CD4-positive, alpha-beta T cell treated with Interleukin-17A for 4 hours (primary cell): ENCODE results near the gene COL5A2.

Experiments
- DNase-seq: peaks from one replicate; pipeline ENCODE4 v3.0.0-alpha.2; 2020; ENCODE audit warnings: mixed read lengths

Gene COL5A2

DNA sequence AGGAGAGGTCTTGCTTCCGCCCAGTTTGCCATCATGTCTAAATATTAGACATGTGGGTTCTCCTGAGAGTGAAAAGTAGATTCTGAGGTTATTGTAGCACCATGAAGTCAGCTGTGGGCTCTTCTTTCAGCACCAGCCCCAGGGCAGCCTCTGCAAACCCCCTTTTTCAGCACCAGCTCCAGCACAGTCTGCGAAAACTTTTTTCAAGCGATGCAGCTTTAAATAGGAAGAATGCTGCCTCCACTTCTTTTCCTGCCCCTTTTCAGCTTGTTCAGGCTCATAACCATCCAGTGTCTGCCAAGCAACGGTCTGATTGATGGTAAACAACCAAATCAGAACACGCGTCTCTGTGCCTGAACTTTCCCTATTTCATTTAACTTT, at the start of gene COL5A2:
COL5A2 (minus strand) TSS at position 192 of the 381 bp plus-strand sequence; CDS start at position 35, 157 bp downstream.
- DNase-seq, result no peak

DNA sequence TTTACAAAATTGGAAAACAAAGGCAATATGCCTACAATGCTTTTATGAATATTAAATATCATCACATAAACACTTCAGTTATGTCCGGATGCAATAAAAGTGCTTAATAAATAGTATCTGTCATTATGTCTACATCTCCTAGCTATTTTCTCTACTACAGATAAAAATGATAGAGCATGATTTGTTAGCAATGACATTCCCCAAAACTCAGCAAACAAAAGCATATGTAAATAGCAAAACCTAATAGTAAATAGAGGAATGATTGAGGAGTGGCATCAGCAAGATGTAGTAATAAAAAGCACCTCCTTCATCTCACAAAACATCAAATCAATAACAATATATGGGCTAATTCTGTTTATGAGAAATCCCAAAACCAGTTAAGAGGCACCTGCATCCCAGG, 46.5 kb upstream of the COL5A2 start:
- DNase-seq, result no peak

DNA sequence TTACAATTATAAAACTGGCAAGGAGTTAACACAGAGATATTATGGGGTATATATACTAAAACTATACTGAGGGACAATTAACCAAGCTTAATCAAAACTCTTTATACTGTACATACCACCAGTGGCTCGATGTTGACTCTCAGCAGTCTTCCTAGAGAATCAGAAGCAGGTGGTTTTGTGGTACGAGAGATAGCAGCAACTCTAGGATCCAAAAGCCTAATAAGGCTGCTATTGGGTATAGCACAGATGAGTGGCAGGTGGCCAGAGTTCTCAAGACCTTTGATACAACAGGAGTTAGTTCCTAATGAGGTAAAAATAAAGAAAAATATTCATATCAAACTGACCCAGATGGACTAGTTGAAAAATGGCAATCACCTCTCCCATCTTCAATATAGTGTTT, 45.5 kb upstream of the COL5A2 start:
- DNase-seq, result no peak

DNA sequence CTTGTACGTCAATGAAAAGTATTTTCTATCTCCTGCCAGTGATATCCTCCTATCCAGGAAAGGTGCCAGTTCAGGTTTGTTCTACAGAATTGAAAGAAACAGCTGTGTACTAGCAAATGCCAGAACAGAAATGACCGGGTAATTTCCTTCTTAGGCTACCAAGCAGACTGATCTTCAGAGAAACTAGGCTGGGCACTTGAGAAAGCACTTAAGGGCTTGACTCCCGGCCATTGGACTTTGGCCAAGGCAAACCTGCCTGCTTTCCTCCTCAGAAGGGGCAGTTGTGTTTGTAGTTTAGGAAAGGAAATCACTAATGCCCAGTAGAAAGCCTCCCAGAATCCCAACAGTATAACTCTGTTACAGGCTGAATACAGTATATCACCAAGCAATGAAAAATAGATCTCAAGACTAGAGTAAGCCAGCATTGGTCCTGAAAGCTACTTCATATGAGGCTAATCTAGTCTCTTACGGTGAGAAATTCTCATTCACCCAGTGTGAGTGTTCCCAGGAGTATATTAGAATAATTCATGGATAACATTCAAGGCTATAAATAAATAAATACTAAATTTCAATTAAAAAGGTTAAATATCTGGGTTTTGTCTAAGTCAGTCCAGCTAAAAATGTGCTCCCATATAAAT, 43.0 kb upstream of the COL5A2 start:
- no peak for DNase-seq

DNA sequence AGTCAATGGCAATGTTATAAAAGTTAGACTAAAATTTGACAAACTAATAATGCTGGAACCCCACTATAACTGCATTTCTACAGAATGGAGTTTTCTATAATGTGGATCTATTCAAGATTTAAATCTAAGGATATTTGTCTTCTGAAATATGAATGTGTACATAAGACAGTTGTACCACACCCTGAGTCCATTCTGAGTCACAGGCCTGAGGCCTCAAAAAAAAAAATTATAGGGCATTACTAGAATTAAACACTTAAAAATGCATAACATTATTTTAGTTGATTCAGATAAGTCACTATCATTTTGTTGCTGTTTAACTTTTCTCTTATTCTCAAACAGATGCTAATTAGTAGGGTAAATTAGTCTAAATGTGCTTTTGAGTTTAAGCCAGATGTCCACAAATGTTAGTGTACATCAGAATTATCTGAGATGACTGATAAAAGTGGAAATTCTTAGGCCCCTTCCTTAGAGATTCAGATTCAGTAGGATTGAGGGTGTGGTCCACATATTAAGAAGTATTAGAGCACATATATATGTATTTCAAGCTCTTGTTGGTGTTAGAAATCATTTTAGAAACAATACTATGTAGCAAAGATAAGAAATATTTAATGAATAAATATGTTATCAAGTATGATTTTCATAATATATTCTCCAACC, 42.4 kb upstream of the COL5A2 start:
- DNase-seq, result no peak

DNA sequence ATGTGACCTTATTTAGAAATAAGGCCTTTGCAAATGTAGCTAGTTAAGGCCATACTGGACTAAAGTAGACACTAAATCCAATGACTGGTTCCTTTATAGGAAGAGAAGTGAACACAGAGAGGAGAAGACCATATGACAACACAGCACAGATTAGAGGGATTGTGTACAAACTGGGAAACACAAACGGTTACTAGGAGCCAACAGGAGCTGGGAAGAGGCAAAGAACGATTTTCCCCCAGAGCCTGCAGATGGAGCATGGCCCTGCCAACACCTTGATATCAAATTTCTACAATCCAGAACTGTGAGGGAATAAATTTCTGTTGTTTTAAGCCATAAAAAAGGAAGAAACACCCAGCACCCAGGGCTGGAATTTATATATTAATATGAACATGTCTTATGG, 38.7 kb upstream of the COL5A2 start:
- no peak for DNase-seq

DNA sequence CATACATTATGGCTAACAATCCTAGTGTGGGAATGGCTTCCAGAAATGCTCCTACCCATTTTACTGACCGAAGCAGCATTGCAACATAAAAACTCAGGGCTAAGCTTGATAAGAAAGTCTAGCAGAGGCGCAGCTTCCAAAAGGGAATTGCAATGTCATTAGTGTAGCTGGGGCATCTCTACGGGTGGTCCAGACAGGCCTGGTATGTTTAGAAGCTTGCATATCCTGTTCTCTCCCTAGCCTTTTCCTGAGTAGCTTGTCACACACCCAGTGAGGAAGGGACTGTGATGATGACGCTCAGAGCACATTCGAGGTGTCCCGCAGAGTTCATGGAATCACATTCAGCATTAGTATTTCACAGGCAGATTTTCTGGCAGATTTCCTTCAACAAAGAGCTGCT, 38.0 kb upstream of the COL5A2 start:
- no peak for DNase-seq

DNA sequence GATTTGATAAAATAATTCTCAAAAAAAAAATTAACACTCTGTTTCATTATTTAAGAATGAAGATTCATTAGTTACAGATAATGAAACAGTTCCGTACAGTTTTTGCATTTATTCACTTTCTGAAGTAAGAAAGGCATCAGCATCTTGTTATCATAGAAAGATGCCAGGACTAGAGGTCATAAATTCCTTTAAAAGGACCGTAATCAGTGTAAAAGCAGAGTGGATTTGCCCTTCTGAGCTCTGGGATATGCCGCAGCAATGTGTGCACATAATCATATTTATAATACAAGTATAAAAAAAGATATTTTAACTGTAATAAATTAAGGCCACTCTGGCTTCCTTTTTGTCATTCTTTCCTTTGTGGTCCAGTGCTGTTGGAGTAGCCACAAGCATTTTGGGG, 37.5 kb upstream of the COL5A2 start:
- DNase-seq, result no peak

DNA sequence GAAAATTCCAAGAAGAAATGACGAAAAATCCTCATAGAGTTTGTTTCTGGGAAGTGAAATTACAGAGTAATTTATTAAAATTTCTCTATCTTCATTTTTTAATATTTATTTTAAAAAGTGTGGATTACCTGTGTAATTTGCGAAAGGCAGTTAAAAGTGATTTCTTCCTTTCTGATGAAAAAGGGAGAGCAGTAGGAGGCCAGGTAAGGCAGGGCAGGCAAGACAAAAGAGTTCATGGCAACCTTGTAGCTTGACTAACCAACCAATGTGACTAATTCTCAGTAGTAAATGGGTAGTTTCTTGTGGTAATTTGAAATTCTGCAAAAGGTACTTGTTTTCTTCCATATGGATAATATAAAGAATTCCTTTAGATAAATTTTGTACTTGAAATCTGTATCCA, 34.9 kb upstream of the COL5A2 start:
- DNase-seq, result no peak

DNA sequence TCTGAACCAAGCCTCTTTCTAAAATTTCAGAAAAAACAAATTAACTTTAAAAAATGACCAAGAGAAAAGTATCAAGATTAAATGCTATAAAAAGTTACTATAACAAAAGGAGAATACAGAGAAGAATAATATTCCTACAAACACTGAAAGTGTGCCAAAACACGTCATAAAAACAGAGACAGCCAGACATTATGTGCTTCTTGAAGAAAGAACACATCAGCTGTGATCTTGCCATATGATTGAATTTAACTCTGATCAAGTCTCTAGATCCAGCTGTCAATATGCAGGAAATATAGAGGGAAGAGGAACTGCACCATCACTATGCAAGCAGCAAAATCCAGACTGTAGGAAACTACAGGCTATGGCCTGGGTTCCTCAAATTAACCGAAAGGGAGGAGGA, 33.7 kb upstream of the COL5A2 start:
- no peak for DNase-seq

DNA sequence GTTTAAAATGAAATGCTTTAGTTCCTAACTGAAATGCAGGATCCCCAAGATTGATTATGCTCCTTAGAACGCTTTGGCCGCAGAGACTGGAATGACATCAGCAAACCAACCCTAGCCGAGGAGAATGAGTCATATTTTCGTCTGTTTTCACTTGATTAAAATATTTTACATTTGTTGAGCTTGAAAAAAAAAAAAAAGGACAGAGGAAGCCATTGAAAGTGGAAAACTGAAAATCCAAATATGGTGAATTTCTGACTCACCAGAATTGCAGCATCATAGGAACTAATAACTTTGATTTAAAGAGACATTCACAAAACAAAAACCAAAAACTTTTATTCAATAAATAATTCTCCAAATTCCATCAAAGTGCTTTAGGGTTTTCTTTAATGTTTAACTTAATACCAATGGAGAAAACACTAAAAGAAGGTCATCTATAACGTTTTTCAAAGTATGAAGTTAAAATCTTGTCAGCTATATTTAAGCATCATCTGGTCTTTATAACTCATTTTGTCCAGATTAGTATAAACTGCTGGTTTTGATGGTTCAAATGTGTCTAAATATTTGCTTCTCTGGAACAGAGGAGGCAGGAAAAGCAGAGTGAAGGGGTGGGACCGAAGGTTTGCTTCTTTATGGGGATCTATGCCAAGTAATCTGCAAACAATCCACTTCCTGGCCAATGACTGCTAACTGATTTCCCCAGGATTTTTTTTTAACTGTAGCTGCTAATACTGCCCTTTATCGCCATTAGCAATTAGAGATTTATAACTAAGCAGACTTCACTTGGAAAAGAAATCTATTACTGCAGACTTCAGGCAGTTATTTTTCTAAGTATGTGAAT, 30.9 kb upstream of the COL5A2 start:
- DNase-seq, result no peak

DNA sequence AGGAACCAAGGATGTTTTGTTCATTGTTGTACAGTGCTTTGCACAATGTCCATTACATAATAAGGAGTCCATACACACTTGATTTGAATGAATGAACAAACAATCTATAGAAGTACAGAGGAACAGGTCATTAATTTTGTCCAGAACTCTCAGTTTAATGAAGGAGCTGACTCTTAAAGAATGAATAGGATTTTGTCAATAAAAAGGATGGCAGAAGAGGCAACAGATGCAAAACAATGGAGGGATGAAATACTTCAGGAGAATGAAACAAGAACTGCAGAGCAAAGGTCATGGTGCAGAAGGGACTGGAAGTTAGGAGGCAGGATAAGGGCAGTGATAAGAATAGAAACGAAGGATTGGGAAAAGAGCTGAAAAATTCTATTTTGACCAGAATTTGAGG, 28.7 kb upstream of the COL5A2 start:
- DNase-seq, result no peak

DNA sequence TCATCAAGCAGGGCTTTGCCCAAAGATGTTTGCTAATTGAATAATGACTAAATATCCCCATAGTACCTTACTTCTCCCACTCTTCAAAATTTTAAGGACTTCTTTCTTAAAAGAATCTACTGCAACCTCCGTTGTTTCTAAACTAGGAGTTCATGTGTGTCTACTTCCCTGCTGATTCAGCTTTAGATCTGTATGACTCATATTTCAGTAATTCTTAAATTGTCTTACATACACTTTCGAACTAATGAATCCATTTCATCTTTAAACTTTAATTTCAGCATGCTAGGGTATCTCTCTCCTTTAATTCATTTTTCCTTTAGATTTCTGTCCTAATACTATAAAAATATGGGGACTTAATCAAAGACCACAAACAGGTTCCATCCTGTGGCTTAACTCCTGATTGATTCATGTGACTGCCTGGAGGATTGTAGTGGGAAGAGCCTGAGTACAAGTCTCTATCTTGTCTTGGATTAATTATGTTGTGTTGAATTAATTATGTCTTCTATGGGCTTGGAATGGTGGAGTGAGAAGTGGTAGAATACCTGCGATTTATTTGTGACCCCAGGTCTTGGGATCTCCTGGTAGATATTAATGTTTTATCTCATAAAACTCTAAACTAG, 24.9 kb upstream of the COL5A2 start:
- DNase-seq, result no peak

DNA sequence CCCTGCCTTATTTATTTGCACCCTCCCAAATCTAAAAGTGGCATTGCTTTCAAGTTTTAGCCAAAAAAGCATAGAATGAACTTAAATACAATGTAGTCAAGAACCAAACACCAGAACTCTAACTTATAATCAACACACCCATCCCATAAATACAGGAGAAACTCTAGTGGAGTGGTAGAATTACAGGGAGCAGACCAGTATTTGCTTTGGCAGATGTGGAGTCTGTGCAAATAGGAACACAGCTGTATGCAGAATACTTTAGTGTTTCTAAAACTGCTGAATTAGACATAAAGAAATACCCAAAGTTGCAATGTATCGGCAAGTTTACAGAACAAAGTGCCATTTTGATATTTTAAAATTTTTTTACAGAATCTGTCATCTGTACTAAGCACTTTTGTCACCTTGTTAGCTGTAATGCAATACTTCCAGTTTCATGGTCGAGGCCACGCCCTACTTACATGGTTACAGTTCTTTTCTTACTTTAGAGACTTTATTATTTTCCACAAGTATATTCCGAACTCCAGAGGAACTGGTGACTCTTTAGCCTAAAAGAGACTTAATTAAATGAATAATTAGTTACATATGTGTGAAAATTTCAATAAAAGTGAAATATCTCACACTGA, 23.7 kb upstream of the COL5A2 start:
- no peak for DNase-seq

DNA sequence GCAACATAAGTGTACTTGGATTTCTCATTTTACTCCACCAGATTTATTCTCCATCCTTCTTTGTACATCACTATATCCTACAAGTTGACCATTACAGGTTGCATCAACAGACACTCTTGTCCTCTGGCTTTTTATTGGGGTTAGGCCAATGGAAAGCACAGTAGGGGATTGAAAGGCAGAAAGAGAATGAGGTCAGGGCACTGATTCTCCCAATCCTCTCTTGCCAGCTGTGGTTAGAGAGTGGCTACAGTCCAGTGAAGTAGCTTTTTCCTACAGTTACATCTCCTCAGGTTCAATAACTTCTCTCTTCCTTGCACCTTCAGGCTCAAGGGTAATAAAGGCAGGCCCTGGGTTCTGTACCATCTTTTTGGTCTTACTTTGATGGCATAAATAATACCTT, 20.2 kb upstream of the COL5A2 start:
- no peak for DNase-seq

DNA sequence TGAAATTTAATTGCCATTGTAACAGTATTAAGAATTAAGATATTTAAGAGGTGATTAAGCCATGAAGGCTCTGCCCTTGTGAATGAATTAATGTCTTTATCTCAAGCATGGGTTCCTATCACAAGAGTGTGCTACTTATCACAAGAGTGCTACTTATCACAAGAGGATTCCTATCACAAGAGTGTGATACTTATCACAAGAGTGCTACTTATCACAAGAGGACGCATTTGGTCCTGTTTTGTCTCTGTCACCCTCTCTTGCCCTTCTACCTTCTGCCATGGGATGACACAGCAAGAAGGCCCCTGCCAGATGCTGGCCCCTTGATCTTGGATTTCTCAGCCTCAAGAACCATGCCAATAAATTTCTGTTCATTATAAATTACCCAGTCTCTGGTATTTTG, 13.2 kb upstream of the COL5A2 start:
- no peak for DNase-seq

DNA sequence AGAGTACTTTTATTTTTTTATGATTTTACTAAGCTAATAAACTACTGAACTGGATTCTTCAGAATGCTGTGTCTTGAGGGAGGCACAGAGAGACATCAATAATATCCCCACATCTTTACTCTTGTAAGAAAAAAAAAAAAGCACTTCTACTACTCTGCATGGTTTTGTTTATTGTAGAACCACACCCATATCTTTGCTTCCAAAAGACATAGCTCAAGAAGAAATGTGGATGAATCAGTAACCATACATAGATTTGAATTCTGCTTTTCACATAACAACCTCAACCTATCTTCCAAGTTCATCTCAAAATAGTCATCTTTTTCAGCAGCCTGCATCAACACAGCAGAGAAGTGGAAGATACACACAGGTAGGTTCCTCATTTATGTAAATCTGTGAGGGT, 12.2 kb upstream of the COL5A2 start:
- no peak for DNase-seq

DNA sequence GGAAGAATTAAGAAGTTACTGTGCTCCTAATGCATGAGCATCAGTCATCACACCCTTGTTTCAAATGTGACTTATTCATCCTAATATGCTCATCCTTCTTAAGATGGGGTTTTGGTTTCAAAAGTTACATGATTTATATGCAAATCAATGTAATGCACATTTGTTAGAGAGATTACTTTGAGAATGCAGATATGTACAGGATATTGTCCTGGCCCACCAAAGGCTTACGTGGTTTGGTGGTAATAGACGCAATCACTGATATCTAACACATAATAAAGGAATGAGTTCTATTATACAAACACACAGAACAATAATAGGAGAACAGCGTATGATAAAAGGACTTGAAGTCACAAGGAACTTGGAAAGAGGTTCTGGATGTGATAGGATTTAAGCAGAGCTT, 11.1 kb upstream of the COL5A2 start:
- no peak for DNase-seq

DNA sequence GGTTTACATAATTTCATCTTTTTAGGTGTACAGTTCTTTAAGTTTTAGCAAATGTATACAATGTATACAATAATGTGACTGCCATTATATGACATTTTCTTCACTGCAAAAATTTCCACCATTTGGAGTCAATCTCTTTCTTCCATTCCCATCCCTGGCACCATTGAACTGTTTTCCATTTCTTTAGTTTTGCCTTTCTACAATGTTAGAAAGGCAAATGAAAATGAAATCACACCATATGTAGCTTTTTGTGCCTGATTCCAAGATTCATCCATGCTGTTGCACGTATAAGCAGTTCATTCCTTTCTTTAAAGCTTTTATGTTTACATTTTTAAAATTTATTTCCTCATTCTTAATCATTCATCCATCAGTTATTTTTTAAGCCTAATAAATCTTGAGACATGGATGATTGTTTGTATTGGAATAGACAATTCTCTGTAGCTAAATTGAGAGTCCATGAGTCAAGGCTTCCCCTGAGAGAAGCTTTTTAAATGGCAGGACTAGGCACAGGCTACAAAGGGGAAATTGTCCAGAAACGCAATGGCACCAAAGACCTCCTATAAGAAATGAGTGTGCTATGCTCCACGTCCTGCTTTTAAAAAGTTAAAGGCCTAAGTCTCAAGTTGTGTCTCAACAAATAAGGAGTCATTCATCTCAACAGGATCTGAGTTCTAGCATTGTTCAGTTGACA, 8.7 kb upstream of the COL5A2 start:
- DNase-seq, result no peak

DNA sequence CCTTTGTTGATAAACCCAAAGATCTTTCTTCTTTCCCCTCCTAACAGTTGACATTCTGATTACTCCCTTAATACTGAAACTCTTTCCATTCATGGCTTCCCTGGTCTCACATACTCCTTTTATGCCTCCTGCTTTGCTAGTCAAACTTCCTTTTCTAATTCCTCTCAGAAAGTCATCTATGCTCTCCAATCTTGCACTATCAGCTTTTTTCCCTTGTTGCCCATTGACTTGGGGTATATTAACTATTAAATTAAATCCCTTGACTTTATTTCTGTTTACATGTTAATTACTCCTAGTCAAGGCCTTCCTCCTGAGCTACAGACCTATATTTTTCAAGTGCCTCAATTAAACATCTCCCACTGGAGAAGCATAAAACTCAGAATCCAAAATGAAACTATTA, 3.6 kb upstream of the COL5A2 start:
- no peak for DNase-seq

DNA sequence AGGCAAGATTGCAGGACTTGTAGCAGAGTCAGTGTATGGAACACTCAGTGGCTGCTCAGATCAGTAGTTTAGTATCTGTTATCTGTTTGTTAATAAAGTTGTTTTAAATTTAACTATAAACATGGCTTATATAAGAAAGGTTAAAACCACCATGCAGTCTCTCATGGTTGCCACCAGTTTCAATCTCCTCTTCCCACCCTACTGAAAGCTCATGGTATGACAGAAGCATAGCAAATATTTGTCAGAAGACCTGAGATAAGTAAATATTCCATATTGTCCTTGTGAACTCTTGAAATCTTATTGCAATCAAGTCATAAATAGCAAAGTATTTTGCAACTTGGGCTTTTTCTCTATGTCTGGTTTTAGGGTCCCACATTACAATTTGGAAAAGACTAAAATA, 2.1 kb upstream of the COL5A2 start:
- DNase-seq, result no peak

DNA sequence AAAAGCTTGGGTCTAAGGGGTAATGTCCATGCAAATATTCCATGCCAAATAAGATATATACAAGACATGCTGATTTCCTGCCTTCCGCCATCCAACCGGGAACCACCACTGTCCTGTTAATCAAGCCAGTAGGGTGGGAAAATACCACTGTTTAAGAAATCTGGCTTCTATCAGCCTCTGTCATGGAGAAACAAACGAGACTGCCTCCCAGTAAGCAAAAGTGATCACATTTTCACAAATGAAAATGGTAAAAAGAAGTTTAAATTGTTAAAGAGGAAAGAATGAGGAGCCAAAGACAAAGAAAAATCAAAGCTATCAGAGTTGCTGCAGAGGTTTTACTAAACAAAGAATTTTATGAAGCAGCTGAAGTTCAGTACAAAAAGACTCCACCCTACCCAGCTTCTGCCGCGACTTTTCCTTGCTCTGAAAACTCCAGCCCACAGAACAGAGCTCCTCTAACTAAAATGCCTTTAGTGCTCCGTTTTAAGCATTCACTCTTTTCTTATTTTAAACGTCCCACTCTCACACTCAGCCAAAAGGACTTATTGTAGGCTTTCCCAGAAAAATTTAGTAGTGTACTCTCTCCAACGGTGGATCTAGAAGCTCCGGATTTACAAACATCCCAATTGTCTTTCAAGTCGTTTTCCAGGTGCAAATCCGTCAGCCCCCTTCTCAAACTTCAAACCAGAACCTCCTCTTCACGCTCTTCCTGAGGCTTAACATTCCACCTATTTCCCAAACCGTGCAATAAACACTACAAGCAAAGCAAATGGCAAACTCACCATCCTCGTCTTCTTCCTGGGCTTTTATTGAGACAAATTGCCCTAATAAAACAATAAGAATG, 613 bp downstream of the COL5A2 start:
- no peak for DNase-seq
